DMS153 treated with DMSO at 0.1 percent for 48 hours (cell line): ENCODE data around the gene DAPK2.

Experiments used
- DNase-seq: peaks from one replicate; lab custom pipeline; 2025; ENCODE audit not compliant: unreplicated experiment; lab: John Stamatoyannopoulos, UW

The DAPK2 gene

GRCh38 chr15:63874616-63875015 lies 171.7 kb downstream of the DAPK2 start:
- DNase-seq = no peak

DNA sequence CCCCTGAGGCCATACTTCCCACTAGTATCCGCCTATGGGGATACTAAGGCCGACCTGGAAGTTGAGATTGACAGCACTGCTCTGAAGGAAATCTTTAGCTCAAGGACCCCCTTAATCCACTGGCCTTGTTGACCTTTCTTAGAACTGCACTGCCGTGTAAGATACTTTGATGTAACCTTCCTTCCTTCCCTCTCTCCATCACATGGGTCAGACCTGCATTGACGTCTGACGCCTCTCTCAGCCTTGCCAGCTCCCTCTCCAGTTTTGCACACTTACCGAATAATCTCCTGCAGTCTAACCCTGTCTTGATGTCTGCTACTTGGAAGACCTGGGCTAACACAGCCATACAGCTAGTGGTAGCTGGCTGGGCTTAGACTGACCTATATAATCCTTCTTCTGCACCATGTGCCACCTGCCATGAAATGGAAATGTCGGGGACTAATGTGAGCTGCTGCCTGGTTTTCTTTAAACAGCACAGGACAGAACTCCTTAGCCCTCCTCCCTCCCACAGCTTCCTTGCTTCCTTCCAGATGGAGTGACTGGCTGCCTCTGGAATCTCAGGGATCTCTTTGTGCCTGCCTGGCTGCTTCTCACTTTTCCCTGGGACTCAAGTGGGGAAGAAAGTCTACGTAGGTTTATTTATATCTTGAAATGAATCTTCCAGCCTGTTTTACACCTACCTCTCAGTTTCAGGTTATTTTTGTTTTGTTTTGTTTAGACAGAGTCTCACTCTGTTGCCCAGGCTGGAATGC lies 173.3 kb downstream of the DAPK2 start:
- no peak for DNase-seq

DNA sequence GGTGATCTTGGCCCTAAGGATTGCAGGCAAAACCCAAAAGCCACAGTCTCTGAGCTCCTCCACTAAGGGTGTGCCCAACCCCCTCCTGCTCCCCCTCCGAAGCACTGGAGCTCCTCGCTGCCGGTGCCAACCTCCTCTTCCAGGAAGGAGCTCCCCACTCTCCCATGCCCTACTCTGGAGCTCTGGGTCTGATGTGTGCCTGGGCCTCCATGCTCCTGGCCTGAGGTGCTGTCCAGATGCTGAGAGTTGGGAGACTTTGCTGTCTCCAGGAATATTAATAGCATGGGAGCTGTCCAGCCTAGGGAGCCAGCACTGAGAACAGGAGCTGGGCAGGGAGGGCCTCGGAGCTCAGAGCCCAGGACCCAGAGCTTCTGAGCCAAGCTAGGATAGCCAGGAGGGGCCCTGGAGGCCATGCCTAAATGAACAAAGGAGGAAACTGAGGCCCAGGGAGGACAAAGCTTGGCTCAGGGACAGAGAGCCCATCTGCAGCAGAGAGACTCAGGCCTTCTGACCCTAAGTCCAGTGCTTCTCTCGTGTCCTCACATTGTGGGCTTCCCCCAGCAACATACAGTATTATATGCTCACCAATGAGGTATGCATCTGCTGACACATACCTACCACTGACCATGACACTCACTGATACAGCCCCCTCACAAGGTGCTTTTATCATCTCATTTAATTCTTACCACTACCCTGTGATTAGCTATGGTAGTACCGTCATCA lies 175.6 kb downstream of the DAPK2 start:
- no peak for DNase-seq

DNA sequence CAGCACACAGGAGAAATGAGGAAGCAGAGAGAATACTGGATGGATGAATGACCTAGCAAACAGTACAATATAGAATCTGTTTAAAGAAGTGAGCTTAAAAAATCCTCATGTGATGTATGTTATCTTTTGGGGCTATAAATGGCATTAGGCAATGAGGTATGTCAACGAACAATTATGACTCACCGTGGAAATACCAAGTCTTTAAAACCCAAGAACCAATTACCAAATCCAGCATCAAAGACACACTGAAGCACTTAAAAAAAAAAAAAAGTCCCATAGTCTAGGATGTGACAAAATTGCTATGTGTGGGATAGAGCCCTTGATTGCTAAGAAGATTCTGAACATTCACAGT lies 176.3 kb downstream of the DAPK2 start:
- DNase-seq = no peak

GRCh38 chr15:63869371-63870042 lies 176.8 kb downstream of the DAPK2 start:
- DNase-seq = no peak

- no peak for DNase-seq
Observed at GRCh38 chr15:63864186-63864585, 182.1 kb downstream of the DAPK2 start.

- no peak for DNase-seq
Observed at GRCh38 chr15:63861946-63862517, 184.3 kb downstream of the DAPK2 start.

DNA sequence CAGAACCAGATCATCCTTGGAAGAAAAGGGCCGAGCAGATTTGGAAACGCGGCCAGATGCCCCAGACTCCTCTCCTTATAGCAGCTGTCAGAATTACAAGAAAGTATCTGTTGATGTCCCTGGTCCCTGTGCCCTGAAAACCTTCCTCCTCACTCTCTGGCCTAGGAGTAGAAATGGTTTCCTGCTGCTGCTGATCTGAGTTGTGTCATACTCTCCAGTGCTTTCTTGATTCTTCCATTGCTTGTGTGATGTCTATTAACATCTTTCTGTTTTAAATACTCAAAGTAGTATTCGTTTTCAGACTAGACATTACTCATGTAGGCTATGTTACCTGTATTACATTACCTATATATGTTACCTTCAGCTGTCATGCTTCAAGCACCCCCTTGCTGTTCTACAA lies 185.7 kb downstream of the DAPK2 start:
- no peak for DNase-seq

DNA sequence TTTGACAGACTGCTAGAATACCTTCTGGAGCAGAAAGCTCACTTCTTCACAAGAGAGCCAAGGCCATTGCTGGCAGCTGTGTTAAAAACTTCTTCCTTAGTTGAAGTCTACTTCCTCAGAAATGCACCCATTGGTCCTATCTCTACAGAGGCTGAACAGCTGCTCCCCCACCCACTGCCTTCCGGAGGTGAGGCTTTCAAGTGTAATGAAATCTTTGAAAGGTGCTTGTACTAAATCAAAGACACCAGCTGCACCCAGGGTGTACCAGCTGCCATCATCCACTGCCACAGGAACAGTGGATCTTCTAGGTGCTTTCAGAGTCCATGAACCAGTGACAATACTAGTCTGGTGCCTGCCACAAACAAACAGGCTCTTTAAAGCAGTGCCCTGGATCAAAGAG lies 186.1 kb downstream of the DAPK2 start:
- DNase-seq = no peak

GRCh38 chr15:63858881-63859280 lies 187.4 kb downstream of the DAPK2 start:
- no peak for DNase-seq

GRCh38 chr15:63858448-63858847 lies 187.8 kb downstream of the DAPK2 start:
- no peak for DNase-seq

DNA sequence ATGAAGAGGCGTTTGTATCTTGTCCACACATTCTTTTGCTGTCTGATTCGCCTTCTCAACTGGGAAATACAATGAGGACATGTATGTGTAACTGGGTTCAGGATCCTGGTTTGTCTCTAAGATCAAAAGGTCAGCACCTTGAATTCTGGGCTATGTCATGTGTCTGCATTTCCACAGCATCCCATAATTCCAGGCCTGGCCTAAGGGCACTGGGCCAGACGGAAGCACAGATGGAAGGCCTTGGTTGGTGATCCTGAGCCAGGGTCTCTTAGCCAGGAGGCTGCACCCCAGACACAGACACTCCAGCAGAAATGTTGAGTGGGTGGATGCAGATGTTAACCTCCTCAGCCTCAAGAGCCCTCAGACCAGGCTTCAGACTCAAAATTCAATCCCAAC lies 188.8 kb downstream of the DAPK2 start:
- DNase-seq = no peak
